ENCODE results near the gene SLC2A3. TPM values are rescaled to one million over a fixed set of nuclear protein-coding genes. Genes with fewer than 3 reads are reported as not detected.
"Not testable (repeated sequence)": the region's sequence is repeated elsewhere in the genome, so short reads cannot be mapped to it uniquely, and the experiment has no call there.

Gene SLC2A3
- total RNA-seq, 1 experiment from 2014 or later, result 717 TPM

GRCh38 chr12:7981446-7981845, 45.5 kb upstream of the SLC2A3 start (continued):
- no peak for TF ChIP-seq ZNF396 (CRISPR knock-in tag; IDR thresholded peaks at IDR 0.05; ENCODE audit: borderline replicate concordance)
- TF ChIP-seq ZNF423 (CRISPR knock-in tag; IDR thresholded peaks at IDR 0.05), result no peak
- TF ChIP-seq RORB (CRISPR knock-in tag; IDR thresholded peaks at IDR 0.05), result no peak

GRCh38 chr12:7977351-7978124, 41.6 kb upstream of the SLC2A3 start:
- H3K4me3 Mint-ChIP-seq; POLR2A ChIA-PET; H3K36me3 Mint-ChIP-seq; H3K27me3 Mint-ChIP-seq (ENCODE audit: low read depth); H3K9me3 Mint-ChIP-seq; DNase-seq (ENCODE audit: low spot score); ATAC-seq: not testable (repeated sequence)
- CTCF ChIA-PET, result interaction anchor here (1.4 kb wide), 1 partner anchor 17 kb away, joined by 4 read pairs; no protein-coding TSS in a partner anchor
- peaks cover 60% of the 10 kb centered on the region for H3K4me1 Mint-ChIP-seq
- peak overlapping the region; percentile 74 for H3K27ac Mint-ChIP-seq

- ChIA-PET POLR2A (interaction anchor here (0.6 kb wide), 1 partner anchor 17 kb away, joined by 3 read pairs; no protein-coding TSS in a partner anchor), CTCF (no interaction called here)
- Mint-ChIP-seq H3K4me3 (peak overlapping the region; percentile 8; the same call in 1 of the 2 replicates), H3K36me3 (peaks cover 4% of the 10 kb centered on the region), H3K27me3 (ENCODE audit: low read depth) (no peaks in the 10 kb centered on the region), H3K4me1 (peaks cover 74% of the 10 kb centered on the region), H3K9me3 (peaks cover 4% of the 10 kb centered on the region; the same call in 1 of the 2 replicates), H3K27ac (peak overlapping the region; percentile 91)
- DNase-seq (ENCODE audit: low spot score) (no peak), ATAC-seq (no peak)
- TF ChIP-seq CBFB (CRISPR knock-in tag; IDR thresholded peaks at IDR 0.05; ENCODE audit: low read depth), result no peak
- no peak for TF ChIP-seq PREB (CRISPR knock-in tag; IDR thresholded peaks at IDR 0.05; ENCODE audit: borderline replicate concordance)
- no peak for TF ChIP-seq ATF3 (CRISPR knock-in tag; conservative IDR thresholded peaks at IDR 0.05)
- no peak for TF ChIP-seq GRHL2 (CRISPR knock-in tag; IDR thresholded peaks at IDR 0.05; ENCODE audit: insufficient replicate concordance, severe bottlenecking)
- no peak for TF ChIP-seq MAX (CRISPR knock-in tag; IDR thresholded peaks at IDR 0.05)
- TF ChIP-seq TCF7 (CRISPR knock-in tag; IDR thresholded peaks at IDR 0.05; ENCODE audit: low read depth), result no peak
- TF ChIP-seq JAZF1 (CRISPR knock-in tag; IDR thresholded peaks at IDR 0.05), result no peak
- TF ChIP-seq ZBTB43 (CRISPR knock-in tag; IDR thresholded peaks at IDR 0.05), result no peak
- no peak for TF ChIP-seq PRDM15 (CRISPR knock-in tag; IDR thresholded peaks at IDR 0.05)
- no peak for TF ChIP-seq HMGA2 (CRISPR knock-in tag; IDR thresholded peaks at IDR 0.05)
- TF ChIP-seq ZNF396 (CRISPR knock-in tag; IDR thresholded peaks at IDR 0.05; ENCODE audit: borderline replicate concordance), result no peak
Observed at GRCh38 chr12:7973457-7973825, 37.5 kb upstream of the SLC2A3 start.

Data from WTC11 (cell line).